Measurements from ENCODE around the gene KDM1B.

GRCh38 chr6:18264923-18265377 is 109.7 kb downstream of the KDM1B start:
- TF ChIP-seq CTCF (IDR thresholded peaks at IDR 0.05) (no peak), POLR2AphosphoS5 (IDR thresholded peaks at IDR 0.05) (no peak)

All from prostate gland (tissue), 2 donors.